DMS79 treated with DMSO at 0.1 percent for 48 hours (cell line): ENCODE measurements around the gene GSTM2.

Experiments
- DNase-seq: peaks from one replicate; lab custom pipeline; 2025; lab: John Stamatoyannopoulos, UW

Gene GSTM2

GRCh38 chr1:109716121-109716520 lies 48.3 kb downstream of the GSTM2 start:
- DNase-seq: no peak

- no peak for DNase-seq
These were observed 48.8 kb downstream of the GSTM2 start for GRCh38 chr1:109716570-109717090.

- no peak for DNase-seq
These were observed 49.9 kb downstream of the GSTM2 start for GRCh38 chr1:109717729-109718128.

- no peak for DNase-seq
These were observed 50.6 kb downstream of the GSTM2 start for GRCh38 chr1:109718495-109718894.

- DNase-seq: no peak
These were observed 51.5 kb downstream of the GSTM2 start for GRCh38 chr1:109719337-109719837.

GRCh38 chr1:109721042-109721441 lies 53.2 kb downstream of the GSTM2 start:
- no peak for DNase-seq

GRCh38 chr1:109721971-109722370 lies 54.1 kb downstream of the GSTM2 start:
- no peak for DNase-seq

- DNase-seq: no peak
These were observed 55.2 kb downstream of the GSTM2 start for GRCh38 chr1:109722908-109723691.
